Measurements from ENCODE around the gene COMMD9. TPM values are rescaled to one million over a fixed set of nuclear protein-coding genes. Genes with fewer than 3 reads are reported as not detected.

COMMD9 gene
- total and polyA plus RNA-seq, 2 of the 4 experiments (the other 2 are of a cell fraction), result 50.7 to 58.3 TPM

- CTCF ChIA-PET, result interaction anchor here (0.6 to 1.6 kb wide), 4 partner anchors 9 to 234 kb away, joined by 3 to 4 read pairs (median 4); no protein-coding TSS in a partner anchor
- Histone ChIP-seq H3K56ac (ENCODE audit: extremely low read depth, insufficient read depth, low read length) (no peak overlapping the region), H2BK20ac (ENCODE audit: low read depth, low read length) (no peak overlapping the region), H3K9ac (ENCODE audit: low read depth, low read length) (no peak overlapping the region), H3K79me1 (ENCODE audit: low read depth in 1 of 2, low read length in 2 of 2) (no peaks in the 10 kb centered on the region), H2BK15ac (ENCODE audit: low read depth, low read length) (no peak overlapping the region), H4K8ac (ENCODE audit: low read depth in 2 of 2, low read length in 2 of 2) (no peak overlapping the region), H3K18ac (ENCODE audit: low read depth, low read length) (no peak overlapping the region), H2BK120ac (ENCODE audit: low read depth, low read length) (no peak overlapping the region), H2AK5ac (ENCODE audit: low read depth, low read length) (no peak overlapping the region), H3K23ac (ENCODE audit: low read depth, low read length) (no peak overlapping the region), H3K14ac (replicated peaks; ENCODE audit: low read depth, low read length) (no peak overlapping the region), H3K9me3 (ENCODE audit: control insufficient read depth, insufficient read depth, low read length) (no peaks in the 10 kb centered on the region), H3K27ac (ENCODE audit: insufficient read depth, low read length) (no peak overlapping the region), H4K20me1 (ENCODE audit: insufficient read depth, low read length) (peaks cover 5% of the 10 kb centered on the region; the same call in 1 of the 2 replicates), H3K36me3 (ENCODE audit: control insufficient read depth, insufficient read depth, low read length) (peaks cover 15% of the 10 kb centered on the region), H2AFZ (replicated peaks; ENCODE audit: low read length, poor library complexity) (no peak overlapping the region), H3K9me1 (ENCODE audit: insufficient read depth, low read length) (peaks cover 3% of the 10 kb centered on the region; the same call in 1 of the 2 replicates), H3K4ac (ENCODE audit: low read depth, low read length) (no peak overlapping the region), H2AK9ac (replicated peaks; ENCODE audit: low read depth, low read length, poor library complexity) (no peak overlapping the region), H2BK5ac (ENCODE audit: low read depth, low read length, poor library complexity, severe bottlenecking) (no peak overlapping the region), H4K91ac (ENCODE audit: insufficient read depth, low read depth, low read length) (no peak overlapping the region), H3K27me3 (ENCODE audit: control insufficient read depth, insufficient read depth, low read length) (peaks cover 13% of the 10 kb centered on the region; the same call in 1 of the 2 replicates), H3K4me2 (ENCODE audit: low read depth, low read length) (no peak overlapping the region), H3K4me1 (ENCODE audit: control insufficient read depth, insufficient read depth, low read length) (no peaks in the 10 kb centered on the region), H3K4me3 (ENCODE audit: insufficient read depth, low read depth, low read length) (no peak overlapping the region), H4K5ac (ENCODE audit: low read depth, low read length) (no peak overlapping the region)
- dilution Hi-C loops (cut with HindIII; ENCODE audit: low sequenced_read_pairs, unreplicated experiment), result no loop called here
- intact Hi-C loops (cut with micrococcal nuclease), result loop anchor here (10.0 kb wide), 1 partner anchor 324 kb away; the partner anchor contains the start of gene LDLRAD3
- no peak for ATAC-seq (ENCODE audit: low read depth)
- 71% methylated on average over 2 of the region's 8 CpGs; no CpG with 5 or more reads in 1 of the 2 experiments for WGBS, 2 experiments (ENCODE audit: extremely low coverage in 2 of 2, insufficient read length in 1 of 2)
- TF ChIP-seq MAFK (IDR thresholded peaks at IDR 0.05; ENCODE audit: low read depth, low read length) (no peak), NFE2L2 (IDR thresholded peaks at IDR 0.05; ENCODE audit: low read depth, low read length) (no peak)
- BruUV-seq (replicated peaks), result no TSS peak
- in situ Hi-C loops (cut with MboI; ENCODE audit: low sequenced_read_pairs), result loop anchor here (10.0 kb wide), 2 partner anchors 234 to 784 kb away; no protein-coding TSS in a partner anchor
- POLR2A ChIA-PET (ENCODE audit: unreplicated experiment), result no interaction called here
- DNase-seq, result no peak
Observed at GRCh38 chr11:36268337-36268985, 20.8 kb downstream of the COMMD9 start.
